Mesendoderm (in vitro differentiated cells): ENCODE measurements around the gene MSX1.

ENCODE experiments used
- DNase-seq: peaks from one replicate; pipeline ENCODE4 v3.0.0; 2013
- H2AK5ac ChIP-seq: 2 replicates; pipeline ENCODE4 v1.6.1; 2013; ENCODE audit warnings: low read length, inconsistent platforms
- H2BK120ac ChIP-seq: 2 replicates; pipeline ENCODE4 v1.6.1; 2013; ENCODE audit warnings: low read depth, mild to moderate bottlenecking, low read length, moderate library complexity, mixed read lengths
- H2BK15ac ChIP-seq: replicated peaks from 2 replicates; pipeline ENCODE4 v1.6.1; 2013; ENCODE audit warnings: low read depth, mild to moderate bottlenecking, moderate library complexity
- H2BK5ac ChIP-seq: 2 replicates; pipeline ENCODE4 v1.6.1; 2013; ENCODE audit warnings: low read length, inconsistent platforms
- H3K18ac ChIP-seq: 2 replicates; pipeline ENCODE4 v1.6.1; 2013; ENCODE audit warnings: mild to moderate bottlenecking, low read length, mixed read lengths
- H3K23ac ChIP-seq: one replicate; pipeline ENCODE4 v1.6.1; 2013; ENCODE audit warnings: low read length
- H3K27ac ChIP-seq: 2 replicates; pipeline ENCODE4 v1.5.1; 2013; ENCODE audit warnings: low read depth, mild to moderate bottlenecking, inconsistent platforms, low read length, moderate library complexity
- H3K27me3 ChIP-seq: 2 replicates; pipeline ENCODE4 v1.6.1; 2013; ENCODE audit warnings: low read length, control low read depth, mild to moderate bottlenecking, inconsistent platforms; ENCODE audit not compliant: insufficient read depth, poor library complexity
- H3K36me3 ChIP-seq: 2 replicates; pipeline ENCODE4 v1.6.1; 2013; ENCODE audit warnings: low read length, inconsistent platforms; ENCODE audit not compliant: control insufficient read depth, insufficient read depth
- H3K4ac ChIP-seq: one replicate; pipeline ENCODE4 v1.6.1; 2013; ENCODE audit warnings: low read depth, mild to moderate bottlenecking, low read length, moderate library complexity
- H3K4me1 ChIP-seq: 2 replicates; pipeline ENCODE4 v1.6.1; 2013; ENCODE audit warnings: low read depth, low read length, inconsistent platforms; ENCODE audit not compliant: control insufficient read depth
- H3K4me2 ChIP-seq: 2 replicates; pipeline ENCODE4 v1.6.1; 2013; ENCODE audit warnings: low read length
- H3K4me3 ChIP-seq: 2 replicates; pipeline ENCODE4 v1.5.1; 2013; ENCODE audit warnings: mild to moderate bottlenecking, low read length
- H3K56ac ChIP-seq: one replicate; pipeline ENCODE4 v1.6.1; 2013; ENCODE audit warnings: low read length
- H3K79me1 ChIP-seq: 2 replicates; pipeline ENCODE4 v1.6.1; 2013; ENCODE audit warnings: low read length, inconsistent platforms
- H3K79me2 ChIP-seq: 2 replicates; pipeline ENCODE4 v1.6.1; 2013; ENCODE audit warnings: mild to moderate bottlenecking, low read length; ENCODE audit not compliant: control insufficient read depth, insufficient read depth
- H3K9ac ChIP-seq: 2 replicates; pipeline ENCODE4 v1.6.1; 2013; ENCODE audit warnings: low read length, inconsistent platforms
- H4K5ac ChIP-seq: one replicate; pipeline ENCODE4 v1.6.1; 2013; ENCODE audit warnings: low read length
- H4K8ac ChIP-seq: one replicate; pipeline ENCODE4 v1.6.1; 2013; ENCODE audit warnings: low read depth, mild to moderate bottlenecking, control low read depth, low read length, moderate library complexity
- WGBS: extraction: QIAGEN DNeasy Blood & Tissue Kit; methylation state at CpG from one replicate; pipeline ENCODE4 v1.1.7; 2013; ENCODE audit warnings: low lambda C conversion rate, missing lambda C conversion rate; ENCODE audit not compliant: insufficient coverage; ENCODE audit errors: extremely low coverage; 5-methylcytosine and 5-hydroxymethylcytosine counted together

Gene MSX1

GRCh38 chr4:4853371-4853823 is 6.1 kb upstream of the MSX1 start:
- Histone ChIP-seq H2BK120ac (no peak overlapping the region), H3K27ac (no peak overlapping the region), H2BK15ac (no peak overlapping the region), H3K4me2 (peak overlapping the region; percentile 58), H3K56ac (peak overlapping the region; percentile 22), H3K9ac (peak overlapping the region; percentile 25), H3K4me1 (peaks cover 6% of the 10 kb centered on the region), H3K27me3 (peaks cover 20% of the 10 kb centered on the region), H3K79me1 (no peaks in the 10 kb centered on the region), H3K18ac (no peak overlapping the region), H3K4me3 (no peak overlapping the region), H3K4ac (no peak overlapping the region), H4K5ac (no peak overlapping the region), H2BK5ac (no peak overlapping the region), H4K8ac (no peak overlapping the region), H3K36me3 (no peaks in the 10 kb centered on the region), H3K23ac (no peak overlapping the region), H3K79me2 (no peaks in the 10 kb centered on the region), H2AK5ac (no peak overlapping the region)
- peak; percentile 34 for DNase-seq
- WGBS = no CpG with 5 or more reads among the region's 26 CpGs

GRCh38 chr4:4853921-4854648 is 5.4 kb upstream of the MSX1 start:
- H3K4me1 ChIP-seq = peaks cover 8% of the 10 kb centered on the region
- H3K4me3 ChIP-seq = no peak overlapping the region
- no peak for DNase-seq

GRCh38 chr4:4854649-4855295 is 4.7 kb upstream of the MSX1 start:
- Histone ChIP-seq H3K4me3 (no peak overlapping the region), H2AK5ac (no peak overlapping the region), H4K5ac (no peak overlapping the region), H3K4me2 (peak overlapping the region; percentile 37), H3K27ac (no peak overlapping the region), H2BK5ac (no peak overlapping the region), H3K27me3 (peaks cover 20% of the 10 kb centered on the region), H3K4ac (no peak overlapping the region), H2BK15ac (no peak overlapping the region), H4K8ac (no peak overlapping the region), H3K18ac (peak overlapping the region; percentile 51), H3K79me1 (no peaks in the 10 kb centered on the region), H3K9ac (peak overlapping the region; percentile 33), H2BK120ac (no peak overlapping the region), H3K56ac (peak overlapping the region; percentile 57), H3K23ac (no peak overlapping the region), H3K4me1 (peaks cover 8% of the 10 kb centered on the region), H3K79me2 (no peaks in the 10 kb centered on the region), H3K36me3 (no peaks in the 10 kb centered on the region)
- peak; percentile 67 for DNase-seq
- WGBS = no CpG with 5 or more reads among the region's 31 CpGs

More at GRCh38 chr4:4853921-4854648, 5.4 kb upstream of the MSX1 start:
- Histone ChIP-seq H3K9ac (no peak overlapping the region), H2BK120ac (no peak overlapping the region), H4K8ac (no peak overlapping the region), H3K18ac (no peak overlapping the region), H3K56ac (no peak overlapping the region), H3K79me2 (no peaks in the 10 kb centered on the region), H4K5ac (no peak overlapping the region), H3K79me1 (no peaks in the 10 kb centered on the region), H3K36me3 (no peaks in the 10 kb centered on the region), H3K27ac (no peak overlapping the region), H2BK15ac (no peak overlapping the region), H3K23ac (no peak overlapping the region), H3K27me3 (peaks cover 20% of the 10 kb centered on the region), H3K4me2 (peak overlapping the region; percentile 58), H2BK5ac (no peak overlapping the region), H2AK5ac (no peak overlapping the region), H3K4ac (no peak overlapping the region)
- WGBS = no CpG with 5 or more reads among the region's 24 CpGs

GRCh38 chr4:4855301-4856070 is 4.0 kb upstream of the MSX1 start:
- Histone ChIP-seq H3K79me2 (no peaks in the 10 kb centered on the region), H4K8ac (no peak overlapping the region), H4K5ac (no peak overlapping the region), H3K9ac (peak overlapping the region; percentile 33), H3K18ac (peak overlapping the region; percentile 51), H3K27me3 (peaks cover 18% of the 10 kb centered on the region), H3K56ac (peak overlapping the region; percentile 57), H3K79me1 (no peaks in the 10 kb centered on the region), H3K23ac (no peak overlapping the region), H3K4me2 (peak overlapping the region; percentile 59), H3K4ac (no peak overlapping the region), H3K4me1 (peaks cover 8% of the 10 kb centered on the region), H3K27ac (no peak overlapping the region), H2AK5ac (no peak overlapping the region), H3K4me3 (no peak overlapping the region), H3K36me3 (no peaks in the 10 kb centered on the region), H2BK5ac (no peak overlapping the region), H2BK15ac (no peak overlapping the region), H2BK120ac (no peak overlapping the region)
- WGBS = no CpG with 5 or more reads among the region's 33 CpGs
- DNase-seq = peak; percentile 68

GRCh38 chr4:4856071-4857000 is 3.1 kb upstream of the MSX1 start:
- H3K4me2 ChIP-seq = peak overlapping the region; percentile 59
- H3K23ac ChIP-seq = no peak overlapping the region
- no peak overlapping the region for H3K4me3 ChIP-seq
- no peak overlapping the region for H2BK5ac ChIP-seq
- peaks cover 10% of the 10 kb centered on the region for H3K4me1 ChIP-seq
- WGBS = no CpG with 5 or more reads among the region's 61 CpGs
- peak overlapping the region; percentile 51 for H3K18ac ChIP-seq
- no peak overlapping the region for H2BK120ac ChIP-seq
- no peak overlapping the region for H3K27ac ChIP-seq
- no peak overlapping the region for H4K8ac ChIP-seq
- H3K4ac ChIP-seq = peak overlapping the region; percentile 41
- no peak overlapping the region for H2AK5ac ChIP-seq
- H3K79me2 ChIP-seq = no peaks in the 10 kb centered on the region
- no peak overlapping the region for H4K5ac ChIP-seq
- no peaks in the 10 kb centered on the region for H3K36me3 ChIP-seq
- peak; percentile 77 for DNase-seq
- peak overlapping the region; percentile 76 for H3K56ac ChIP-seq
- H3K27me3 ChIP-seq = peaks cover 20% of the 10 kb centered on the region
- no peaks in the 10 kb centered on the region for H3K79me1 ChIP-seq
- peak overlapping the region; percentile 49 for H3K9ac ChIP-seq
- no peak overlapping the region for H2BK15ac ChIP-seq
